Activated T-cell treated with anti-CD3 and anti-CD28 coated beads, Interleukin-2, amount 50 U/mL, for 72 hours (primary cell): ENCODE results near the gene HEXA. TPM values are rescaled to one million over a fixed set of nuclear protein-coding genes. Genes with fewer than 3 reads are reported as not detected.

Experiments used
- ATAC-seq, 2 donors: fragments of 150-1000 bp; cut with Tn5 transposase; replicated peaks in 1 of 2; 2 replicates each; pipeline ENCODE4 v1.10.0; 2021; ENCODE audit warnings: moderate library complexity in 2 of 2, mild to moderate bottlenecking in 1 of 2
- DNase-seq, 2 donors: peaks; one replicate each; pipeline ENCODE4 v3.0.0; 2021 to 2022; ENCODE audit warnings: mixed read lengths in 1 of 2
- H3K27ac Mint-ChIP-seq: one replicate; pipeline ENCODE4 v1.8.0; 2022; ENCODE audit warnings: mild to moderate bottlenecking, moderate library complexity, mixed read lengths
- H3K27me3 Mint-ChIP-seq: one replicate; pipeline ENCODE4 v1.8.0; 2022; ENCODE audit warnings: low read depth, mixed read lengths
- H3K36me3 Mint-ChIP-seq, 2 donors: one replicate each; pipeline ENCODE4 v1.8.0; 2022; ENCODE audit warnings: mixed read lengths in 2 of 2, mild to moderate bottlenecking in 1 of 2; ENCODE audit not compliant: insufficient read depth in 2 of 2
- H3K4me1 Mint-ChIP-seq: one replicate; pipeline ENCODE4 v1.8.0; 2022; ENCODE audit warnings: low read depth, mixed read lengths
- H3K4me3 Mint-ChIP-seq, 2 donors: one replicate each; pipeline ENCODE4 v1.8.0; 2022; ENCODE audit warnings: mild to moderate bottlenecking in 2 of 2, mixed read lengths in 2 of 2, moderate library complexity in 2 of 2
- H3K9me3 Mint-ChIP-seq, 2 donors: one replicate each; pipeline ENCODE4 v1.8.0; 2022; ENCODE audit warnings: mixed read lengths in 2 of 2
- total RNA-seq, 2 donors: library from RNA; stranded (reverse); gene quantifications; one replicate each; pipeline ENCODE4 v1.2.3, GENCODE V29; 2022

HEXA gene
- total RNA-seq, 2 donors from 2014 or later = 77.5 to 87.6 TPM

DNA sequence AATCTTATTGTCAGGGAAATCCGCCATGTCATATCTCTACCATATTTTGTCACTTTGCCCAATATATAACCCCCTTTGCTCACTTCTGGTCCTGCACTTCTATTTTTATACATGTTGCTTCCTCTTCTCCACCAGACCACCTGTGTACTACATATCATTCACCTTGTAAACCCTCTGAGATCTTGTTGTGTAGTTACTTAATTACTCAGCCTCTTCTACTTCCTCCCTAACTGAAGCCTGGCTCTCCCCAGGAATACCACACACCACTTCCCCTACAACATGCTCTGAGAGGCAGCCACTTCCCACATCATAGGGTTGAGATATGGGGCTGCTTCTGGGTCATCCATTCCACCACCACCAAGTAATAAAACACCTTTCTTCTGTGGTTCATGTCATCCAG lies 10.0 kb downstream of the HEXA start:
- H3K4me1 Mint-ChIP-seq = peaks cover 34% of the 10 kb centered on the region
- H3K9me3 Mint-ChIP-seq = peaks cover 0 to 5% of the 10 kb centered on the region in 2 donors
- H3K4me3 Mint-ChIP-seq = no peak overlapping the region

DNA sequence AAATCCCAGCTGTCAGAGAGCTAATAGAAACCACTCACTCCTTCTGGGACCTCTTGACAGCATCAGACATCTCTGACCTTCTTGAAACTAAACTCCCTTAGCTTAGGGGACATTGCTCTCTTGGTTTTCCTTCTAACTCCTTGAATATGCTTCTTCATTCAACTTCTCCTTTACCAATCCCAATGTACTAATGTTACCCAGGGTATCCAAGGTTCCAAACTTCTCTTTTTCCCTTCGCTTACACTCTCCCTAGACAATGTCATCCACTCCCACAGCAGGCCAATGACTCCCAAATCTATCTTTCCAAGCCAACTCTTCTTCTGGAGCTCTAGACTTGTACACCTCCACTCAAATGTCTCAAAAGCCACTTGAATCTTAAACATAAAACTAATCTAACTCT lies 14.6 kb downstream of the HEXA start:
- peaks cover 18% of the 10 kb centered on the region for H3K4me1 Mint-ChIP-seq
- H3K27ac Mint-ChIP-seq = no peak overlapping the region
- no peaks in the 10 kb centered on the region for H3K27me3 Mint-ChIP-seq
- no peaks in the 10 kb centered on the region for H3K9me3 Mint-ChIP-seq
- H3K4me3 Mint-ChIP-seq = no peak overlapping the region
- DNase-seq (no peak), ATAC-seq (no peak)
- peaks cover 0 to 5% of the 10 kb centered on the region in 2 donors for H3K36me3 Mint-ChIP-seq

More for the DNA sequence above, 10.0 kb downstream of the HEXA start:
- Mint-ChIP-seq H3K27me3 (no peaks in the 10 kb centered on the region), H3K36me3 (peaks cover 4 to 13% of the 10 kb centered on the region in 2 donors), H3K27ac (peak overlapping the region; percentile 10)
- ATAC-seq = peak; percentile 92 to 96
- peak; percentile 11 to 30 for DNase-seq

DNA sequence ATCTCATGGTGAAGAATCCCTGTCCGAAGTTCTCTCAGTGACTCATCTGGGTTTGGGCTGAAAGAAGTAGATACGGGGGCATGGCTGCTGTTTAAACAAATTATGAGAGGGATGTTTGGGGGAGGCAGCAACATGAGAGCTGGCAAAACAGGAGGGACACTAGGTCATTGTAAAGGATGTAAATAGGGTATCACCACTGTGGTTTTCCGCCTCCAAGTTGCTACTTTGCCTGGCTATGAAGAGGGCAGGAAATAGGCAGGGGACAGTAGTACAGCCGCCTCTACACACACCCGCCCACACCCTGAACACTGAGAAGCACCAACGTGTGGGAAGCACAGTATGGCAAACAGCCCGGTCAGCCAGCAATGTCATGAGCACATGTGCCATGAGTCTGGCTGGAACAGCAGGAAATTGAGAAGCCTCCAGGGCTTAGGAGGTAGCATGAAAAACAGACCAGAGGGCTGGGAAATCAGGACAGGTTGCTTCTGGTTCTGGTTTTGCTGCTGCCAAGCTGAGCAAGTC lies 17.1 kb downstream of the HEXA start:
- no peaks in the 10 kb centered on the region for H3K9me3 Mint-ChIP-seq
- peak in 1 of 2 donors; percentile 51 for ATAC-seq
- H3K27ac Mint-ChIP-seq = no peak overlapping the region
- peaks cover 8% of the 10 kb centered on the region for H3K4me1 Mint-ChIP-seq
- no peaks in the 10 kb centered on the region for H3K27me3 Mint-ChIP-seq
- DNase-seq = peak in 1 of 2 donors; percentile 12
- no peak overlapping the region for H3K4me3 Mint-ChIP-seq
- no peaks in the 10 kb centered on the region for H3K36me3 Mint-ChIP-seq

GRCh38 chr15:72358121-72358520 lies 17.7 kb downstream of the HEXA start:
- H3K27ac Mint-ChIP-seq = no peak overlapping the region
- DNase-seq (no peak), ATAC-seq (no peak)
- H3K4me1 Mint-ChIP-seq = peaks cover 8% of the 10 kb centered on the region
- no peaks in the 10 kb centered on the region for H3K36me3 Mint-ChIP-seq
- no peaks in the 10 kb centered on the region for H3K27me3 Mint-ChIP-seq
- no peaks in the 10 kb centered on the region for H3K9me3 Mint-ChIP-seq
- H3K4me3 Mint-ChIP-seq = no peak overlapping the region

DNA sequence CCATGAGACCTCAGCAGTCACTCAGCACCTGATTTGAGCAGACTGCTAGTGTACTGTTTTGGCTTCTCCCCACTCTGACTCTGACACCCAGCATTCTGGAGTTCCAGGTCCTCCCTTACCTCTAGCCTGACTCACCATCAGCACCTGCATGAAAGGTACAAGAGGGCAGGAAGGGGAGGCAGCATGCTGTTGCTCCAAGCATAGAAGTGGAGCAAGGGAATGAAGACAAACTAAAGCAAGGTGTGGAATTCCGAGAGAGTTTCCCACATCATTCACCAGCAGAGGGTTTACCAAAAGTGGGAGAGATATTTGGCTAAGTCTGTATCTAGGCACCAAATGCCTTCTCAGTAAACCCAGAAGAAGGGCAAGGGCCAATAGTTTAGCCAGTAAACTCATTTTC lies 21.3 kb downstream of the HEXA start:
- DNase-seq (no peak), ATAC-seq (no peak)
- H3K36me3 Mint-ChIP-seq = peaks cover 0 to 3% of the 10 kb centered on the region in 2 donors
- no peak overlapping the region for H3K4me3 Mint-ChIP-seq
- H3K27ac Mint-ChIP-seq = no peak overlapping the region
- no peaks in the 10 kb centered on the region for H3K27me3 Mint-ChIP-seq
- peaks cover 8% of the 10 kb centered on the region for H3K4me1 Mint-ChIP-seq
- no peaks in the 10 kb centered on the region for H3K9me3 Mint-ChIP-seq

GRCh38 chr15:72353266-72353665 lies 22.5 kb downstream of the HEXA start:
- no peaks in the 10 kb centered on the region for H3K9me3 Mint-ChIP-seq
- H3K27me3 Mint-ChIP-seq = no peaks in the 10 kb centered on the region
- no peaks in the 10 kb centered on the region for H3K4me1 Mint-ChIP-seq
- H3K27ac Mint-ChIP-seq = no peak overlapping the region
- no peak overlapping the region for H3K4me3 Mint-ChIP-seq
- no peak for ATAC-seq
- DNase-seq = no peak
- H3K36me3 Mint-ChIP-seq = peaks cover 0 to 3% of the 10 kb centered on the region in 2 donors

DNA sequence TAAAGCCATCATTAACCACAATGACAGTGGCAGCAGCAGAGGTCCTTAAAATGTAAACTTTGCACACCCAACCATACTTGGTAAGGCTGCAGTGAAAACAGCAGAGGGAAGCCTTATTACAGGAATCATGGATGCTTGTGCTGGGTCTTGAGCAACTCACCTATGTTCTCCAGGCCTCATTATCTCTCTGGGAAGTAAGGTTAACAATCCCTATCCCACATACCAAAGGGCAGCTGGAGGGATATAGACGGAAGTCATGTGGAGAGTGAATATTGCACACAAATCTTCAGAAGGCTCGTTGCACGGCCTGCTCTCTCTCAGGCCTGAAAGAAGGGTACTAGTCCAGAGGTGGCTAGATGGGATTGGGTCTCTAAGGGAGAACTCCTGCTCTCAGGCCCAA lies 30.0 kb downstream of the HEXA start:
- Mint-ChIP-seq H3K36me3 (peaks cover 0 to 4% of the 10 kb centered on the region in 2 donors), H3K4me3 (no peak overlapping the region), H3K27ac (no peak overlapping the region), H3K9me3 (no peaks in the 10 kb centered on the region), H3K4me1 (no peaks in the 10 kb centered on the region), H3K27me3 (no peaks in the 10 kb centered on the region)
- no peak for ATAC-seq
- no peak for DNase-seq

GRCh38 chr15:72345280-72345679 lies 30.5 kb downstream of the HEXA start:
- no peak for ATAC-seq
- no peak overlapping the region for H3K27ac Mint-ChIP-seq
- DNase-seq = no peak
- no peaks in the 10 kb centered on the region for H3K9me3 Mint-ChIP-seq
- H3K36me3 Mint-ChIP-seq = peaks cover 0 to 4% of the 10 kb centered on the region in 2 donors
- H3K4me1 Mint-ChIP-seq = no peaks in the 10 kb centered on the region
- H3K27me3 Mint-ChIP-seq = no peaks in the 10 kb centered on the region
- H3K4me3 Mint-ChIP-seq = no peak overlapping the region

DNA sequence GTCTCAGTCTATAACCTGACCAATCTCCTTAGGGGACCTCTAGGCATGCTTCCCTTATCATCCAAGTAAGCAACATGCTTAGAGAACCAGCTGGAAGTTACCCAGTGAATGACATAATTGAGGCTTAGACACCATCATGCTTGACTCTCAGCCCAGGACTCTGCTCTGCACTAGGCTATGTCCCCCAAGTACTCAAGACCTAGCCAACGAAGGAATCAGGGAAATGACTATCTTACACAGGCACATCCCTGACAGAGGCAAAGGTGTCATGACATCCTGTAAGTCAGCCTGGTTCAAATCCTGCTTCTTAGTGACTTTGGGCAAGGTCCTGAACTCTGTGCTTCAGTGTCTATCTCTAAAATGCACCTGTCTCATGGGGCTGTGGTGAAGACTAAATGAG lies 31.2 kb downstream of the HEXA start:
- Mint-ChIP-seq H3K27me3 (no peaks in the 10 kb centered on the region), H3K4me1 (no peaks in the 10 kb centered on the region), H3K36me3 (peaks cover 0 to 4% of the 10 kb centered on the region in 2 donors), H3K27ac (no peak overlapping the region), H3K9me3 (no peaks in the 10 kb centered on the region), H3K4me3 (no peak overlapping the region)
- no peak for DNase-seq
- ATAC-seq = no peak

DNA sequence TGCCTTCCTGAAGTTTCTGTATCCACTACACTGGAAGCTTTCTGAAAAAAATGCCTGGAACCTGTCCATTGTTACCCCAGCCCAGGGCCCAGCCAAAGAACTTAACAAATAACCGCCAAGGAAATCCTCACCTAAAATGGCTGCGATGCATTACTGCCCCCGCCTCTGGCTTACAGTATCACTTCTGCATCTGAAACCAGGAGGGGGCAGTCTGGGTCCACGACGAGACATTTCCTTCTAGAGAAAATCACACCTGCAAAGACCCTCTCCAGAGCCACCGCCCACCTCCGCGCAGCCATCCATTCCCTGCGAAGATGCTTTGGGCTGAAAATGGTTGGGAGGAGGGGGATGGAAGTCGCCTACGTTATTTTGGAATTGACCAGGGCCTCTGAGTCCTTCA lies 33.4 kb downstream of the HEXA start:
- ATAC-seq = no peak
- no peak overlapping the region for H3K4me3 Mint-ChIP-seq
- no peaks in the 10 kb centered on the region for H3K9me3 Mint-ChIP-seq
- peaks cover 0 to 7% of the 10 kb centered on the region in 2 donors for H3K36me3 Mint-ChIP-seq
- no peaks in the 10 kb centered on the region for H3K4me1 Mint-ChIP-seq
- DNase-seq = peak; percentile 36 to 40
- H3K27me3 Mint-ChIP-seq = no peaks in the 10 kb centered on the region
- no peak overlapping the region for H3K27ac Mint-ChIP-seq

GRCh38 chr15:72341361-72341760 lies 34.5 kb downstream of the HEXA start:
- Mint-ChIP-seq H3K9me3 (no peaks in the 10 kb centered on the region), H3K4me3 (no peak overlapping the region), H3K27me3 (no peaks in the 10 kb centered on the region), H3K36me3 (peaks cover 0 to 7% of the 10 kb centered on the region in 2 donors), H3K4me1 (no peaks in the 10 kb centered on the region), H3K27ac (no peak overlapping the region)
- ATAC-seq (no peak), DNase-seq (no peak)

DNA sequence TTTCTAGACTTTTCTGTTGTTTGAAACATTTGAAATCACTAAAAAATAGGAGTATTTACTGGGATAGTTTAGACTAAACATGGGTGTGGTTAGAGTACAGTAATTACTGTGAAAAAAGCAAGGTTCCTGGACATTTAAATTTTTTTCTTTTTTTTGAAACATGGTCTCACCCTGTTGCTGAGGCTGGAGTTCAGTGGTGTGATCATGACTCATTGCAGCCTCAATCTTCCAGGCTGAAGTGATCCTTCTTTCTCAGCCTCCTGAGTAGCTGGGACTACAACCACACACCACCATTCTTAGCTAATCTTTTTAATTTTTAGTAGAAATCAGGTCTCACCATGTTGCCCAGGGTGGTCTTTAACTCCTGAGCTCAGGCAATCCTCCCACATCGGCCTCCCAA lies 35.4 kb downstream of the HEXA start:
- no peak for ATAC-seq
- Mint-ChIP-seq H3K27ac (no peak overlapping the region), H3K4me3 (no peak overlapping the region), H3K36me3 (peaks cover 0 to 5% of the 10 kb centered on the region in 2 donors), H3K4me1 (no peaks in the 10 kb centered on the region), H3K9me3 (no peaks in the 10 kb centered on the region), H3K27me3 (no peaks in the 10 kb centered on the region)
- no peak for DNase-seq

GRCh38 chr15:72339777-72340177 lies 36.0 kb downstream of the HEXA start:
- Mint-ChIP-seq H3K27me3 (no peaks in the 10 kb centered on the region), H3K27ac (peak overlapping the region; percentile 17), H3K9me3 (no peaks in the 10 kb centered on the region), H3K4me1 (no peaks in the 10 kb centered on the region), H3K36me3 (peaks cover 0 to 5% of the 10 kb centered on the region in 2 donors), H3K4me3 (no peak overlapping the region)
- ATAC-seq = no peak
- DNase-seq = no peak

DNA sequence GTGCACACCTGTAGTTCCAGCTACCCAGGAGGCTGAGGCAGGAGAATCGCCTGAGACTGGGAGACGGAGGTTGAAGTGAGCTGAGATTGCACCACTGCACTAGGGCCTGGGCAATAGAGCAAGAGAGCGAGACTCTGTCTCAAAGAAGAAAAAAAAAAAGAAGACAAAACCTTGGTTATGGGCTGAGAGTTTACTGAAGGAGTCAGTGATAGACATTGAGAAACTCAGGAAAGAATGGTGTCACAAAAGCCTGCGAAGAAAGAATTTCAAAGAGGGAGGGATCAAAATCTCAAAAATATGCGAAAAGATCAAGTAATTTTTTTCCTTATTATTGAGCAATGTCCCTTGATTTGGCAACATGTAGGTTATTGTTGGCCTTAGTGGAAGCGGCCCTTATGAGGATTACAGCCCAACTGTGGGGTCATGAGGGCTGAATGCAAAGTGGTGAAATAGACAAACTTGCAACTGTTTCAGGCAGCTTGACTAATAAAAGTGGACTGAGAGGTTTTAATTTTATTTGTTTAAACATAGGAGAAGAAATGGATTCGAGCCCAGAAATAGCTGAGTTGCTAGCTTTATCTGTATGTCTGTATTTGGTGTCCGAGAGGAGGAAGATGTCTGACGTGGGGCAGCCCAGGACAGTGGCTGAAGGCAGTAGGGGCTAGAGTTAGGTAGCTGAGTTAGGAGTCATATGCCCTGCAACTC lies 37.0 kb downstream of the HEXA start:
- ATAC-seq = no peak
- peaks cover 0 to 5% of the 10 kb centered on the region in 2 donors for H3K36me3 Mint-ChIP-seq
- DNase-seq = no peak
- H3K27ac Mint-ChIP-seq = no peak overlapping the region
- no peak overlapping the region for H3K4me3 Mint-ChIP-seq
- H3K4me1 Mint-ChIP-seq = no peaks in the 10 kb centered on the region
- H3K9me3 Mint-ChIP-seq = no peaks in the 10 kb centered on the region
- no peaks in the 10 kb centered on the region for H3K27me3 Mint-ChIP-seq
